Islet of Langerhans (tissue), 1 donor: ENCODE measurements around the gene PDZK1IP1.
"Not testable (repeated sequence)": the region's sequence is repeated elsewhere in the genome, so short reads cannot be mapped to it uniquely, and the experiment has no call there.

Source experiments
- FAIRE-seq: peaks from one replicate; lab custom pipeline; 2011; peaks lifted over from hg19 to GRCh38; lab: Jason Lieb, UNC

PDZK1IP1 gene

DNA sequence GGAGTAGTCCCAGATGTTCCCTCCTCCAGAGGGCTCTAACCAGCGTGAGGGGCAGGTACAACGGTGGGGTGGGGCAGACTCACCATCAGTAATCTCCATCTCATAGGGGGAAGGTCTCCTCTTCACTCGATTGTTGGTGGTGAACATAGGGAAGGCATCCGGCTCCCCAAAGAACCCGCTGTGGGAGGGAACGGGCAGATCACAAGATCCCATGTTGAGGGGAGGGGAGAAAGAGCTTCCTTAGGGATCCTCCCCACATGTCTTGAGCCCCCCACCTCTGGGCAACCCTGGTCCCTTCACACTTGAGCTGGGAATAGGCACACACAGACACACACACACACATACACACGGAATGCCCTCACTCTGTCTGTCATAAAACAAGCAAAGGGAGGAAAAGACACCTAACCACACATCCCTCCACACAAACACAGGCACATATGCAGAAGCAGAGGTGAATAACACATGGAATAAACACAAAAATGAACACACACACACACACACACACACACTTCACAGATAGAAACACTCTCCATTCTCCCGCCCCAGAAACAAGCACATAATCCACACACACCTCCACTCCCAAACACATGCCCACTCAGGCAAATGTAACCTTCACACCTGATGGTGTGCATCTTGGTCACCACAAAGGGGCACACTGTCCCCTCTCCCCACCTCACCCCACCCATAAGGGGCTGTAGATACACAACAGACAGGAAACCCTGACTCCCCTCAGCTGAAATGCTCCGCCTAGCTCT lies 34.3 kb upstream of the PDZK1IP1 start:
- FAIRE-seq, result no peak

DNA sequence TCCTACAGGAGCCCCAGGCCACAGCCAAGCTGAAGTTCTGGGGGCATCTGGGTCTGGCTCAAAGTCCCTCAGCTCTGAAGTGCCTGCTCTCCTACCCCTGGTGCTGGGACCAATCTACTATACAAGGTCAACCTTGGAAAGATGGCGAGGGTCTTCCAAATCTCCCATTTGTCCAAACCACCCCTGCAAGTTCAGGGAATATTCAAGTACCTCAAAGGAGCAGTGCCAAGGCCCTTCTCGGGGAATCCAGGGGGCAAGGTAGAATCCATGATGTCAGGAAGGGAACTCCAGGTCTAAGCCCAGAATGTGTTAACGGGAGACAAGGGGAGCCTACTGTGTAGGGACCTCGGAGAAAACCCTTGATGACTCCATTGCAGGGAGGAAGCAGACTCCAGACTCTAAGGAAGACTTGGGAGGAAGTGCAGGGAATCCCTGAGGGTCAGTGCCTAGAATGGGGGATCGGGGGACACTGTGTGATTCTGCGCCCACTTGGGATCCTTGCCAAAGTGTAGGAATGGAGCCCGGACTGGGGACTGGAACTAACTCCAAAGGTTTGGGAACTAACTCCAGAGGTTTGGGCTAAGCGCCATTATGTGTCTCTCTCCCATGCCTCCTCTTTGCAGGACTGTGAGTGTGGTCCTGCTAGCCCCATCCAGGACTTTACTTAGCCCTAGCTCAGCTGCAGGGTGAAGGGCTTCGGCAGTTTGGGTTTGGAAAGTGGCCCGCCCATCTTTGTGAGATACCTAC lies 33.5 kb upstream of the PDZK1IP1 start:
- FAIRE-seq, result no peak

DNA sequence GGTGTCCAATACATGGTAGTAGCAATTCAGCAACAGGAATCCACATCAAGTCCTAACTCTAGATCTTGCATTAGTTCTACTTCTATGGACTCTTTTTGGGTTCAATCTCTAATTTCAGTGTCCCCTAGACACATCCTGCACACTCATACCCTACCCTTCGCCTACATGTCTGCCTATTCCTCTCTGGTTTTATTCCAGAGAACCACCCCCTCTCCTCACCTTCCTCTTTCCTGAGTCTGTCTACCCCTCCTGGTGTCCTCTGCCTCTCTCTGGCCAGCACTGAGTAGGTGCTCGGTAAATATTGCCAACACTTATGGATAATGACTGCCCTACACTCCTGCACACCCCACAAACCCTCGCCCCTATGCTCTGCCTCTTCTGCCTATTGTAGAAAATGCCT lies 32.6 kb upstream of the PDZK1IP1 start:
- FAIRE-seq, result no peak

DNA sequence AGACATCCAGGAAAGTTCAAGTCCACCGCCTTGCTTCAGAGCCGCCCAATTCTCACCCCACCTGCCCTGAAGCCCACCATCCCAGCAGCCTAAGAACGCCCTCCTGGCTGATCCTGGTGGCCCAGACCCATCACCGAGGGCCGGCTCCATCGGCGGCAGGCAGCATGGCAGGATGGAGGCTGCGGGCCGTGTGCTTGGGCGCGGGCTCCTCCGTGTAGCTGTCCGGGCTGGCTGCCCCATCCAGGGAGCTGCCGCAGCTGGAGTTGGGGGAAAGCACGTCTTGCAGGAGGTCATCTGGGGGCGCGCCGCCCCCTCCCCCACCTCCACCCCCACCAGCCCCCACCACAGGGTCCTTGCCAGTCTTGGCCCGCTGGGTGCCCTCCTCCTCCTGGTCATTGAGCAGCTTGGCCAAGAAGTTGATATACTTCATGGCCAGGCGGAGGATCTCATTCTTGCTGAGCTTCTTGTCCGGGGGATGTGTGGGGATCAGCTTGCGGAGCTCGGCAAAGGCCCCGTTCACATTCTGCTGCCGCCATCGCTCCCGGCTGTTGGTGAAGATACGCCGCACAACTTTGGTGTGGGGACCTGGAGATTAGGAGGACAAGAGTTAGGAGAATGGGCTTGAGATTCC lies 29.9 kb upstream of the PDZK1IP1 start:
- no peak for FAIRE-seq

DNA sequence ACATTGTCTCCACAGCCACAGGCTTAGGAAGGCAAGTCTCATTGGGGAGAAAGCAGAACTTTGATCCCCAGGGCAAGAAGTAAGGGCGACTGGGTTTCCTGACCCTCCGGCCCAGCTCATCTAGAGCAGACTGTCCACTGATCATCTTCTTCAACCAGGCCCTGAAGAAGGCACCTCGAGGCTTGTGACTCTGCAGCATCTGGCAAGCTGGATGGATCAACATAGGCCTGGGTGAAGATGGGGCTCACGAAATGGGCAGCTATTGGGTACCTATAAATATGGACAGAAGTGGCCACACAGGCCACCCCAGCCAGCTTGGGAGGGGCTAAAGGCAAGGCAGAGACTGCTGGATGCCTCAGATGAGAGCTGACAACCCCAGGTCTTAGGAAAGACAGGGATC lies 29.2 kb upstream of the PDZK1IP1 start:
- no peak for FAIRE-seq

DNA sequence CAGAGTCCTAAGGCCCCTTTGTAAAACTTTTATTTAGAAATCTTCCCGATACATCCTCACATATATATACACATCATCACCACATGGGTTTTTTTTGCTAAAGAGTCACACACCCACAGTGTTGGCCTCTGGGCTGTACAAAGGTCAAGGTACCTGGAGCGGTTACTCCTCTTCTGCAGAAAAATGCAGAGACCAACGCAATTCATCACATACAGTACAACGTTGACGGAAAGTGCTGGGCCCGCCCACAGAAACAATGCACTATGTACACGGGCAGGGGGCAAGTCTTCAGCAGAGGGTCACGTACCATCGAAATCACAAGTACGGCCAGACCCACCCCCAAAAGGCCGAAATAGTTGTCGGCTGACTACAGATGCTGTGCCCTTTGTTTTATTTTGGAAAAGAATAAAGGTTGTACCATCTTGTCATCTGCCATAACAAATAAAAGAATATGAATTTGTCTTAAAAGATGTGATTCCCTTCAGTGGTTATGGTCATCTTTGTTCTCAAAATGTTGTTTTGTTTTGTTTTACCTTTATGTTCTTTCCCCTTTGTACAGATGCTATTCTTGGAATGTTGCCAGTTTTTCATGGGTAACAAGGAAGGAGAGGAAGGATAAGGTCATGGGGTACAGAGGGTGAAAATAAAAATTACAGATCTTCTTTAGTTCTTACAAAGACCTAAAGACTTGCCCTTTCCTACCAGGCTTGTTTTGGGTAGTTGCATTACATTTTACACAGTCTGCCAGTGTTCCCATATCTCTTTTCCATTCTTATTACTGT lies 26.6 kb upstream of the PDZK1IP1 start:
- no peak for FAIRE-seq

DNA sequence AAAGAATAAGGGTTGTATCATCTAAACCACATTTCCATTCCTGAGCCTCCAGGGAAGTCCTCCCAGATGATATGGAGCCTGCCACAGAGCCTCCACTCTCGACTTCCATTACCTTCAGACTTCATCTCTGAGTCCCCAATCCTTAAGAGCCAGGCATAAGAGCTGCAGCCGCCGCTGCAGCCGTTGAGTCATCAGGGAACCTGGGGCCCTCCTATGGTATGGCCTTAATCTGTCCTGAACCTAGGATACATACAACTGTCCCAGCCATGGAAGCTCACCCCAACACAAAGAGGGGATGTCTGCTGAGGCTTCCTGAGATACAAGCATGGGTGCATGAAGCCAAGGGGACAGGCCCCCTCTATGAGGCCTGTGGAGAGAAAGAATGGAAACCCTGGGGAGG lies 25.9 kb upstream of the PDZK1IP1 start:
- no peak for FAIRE-seq

DNA sequence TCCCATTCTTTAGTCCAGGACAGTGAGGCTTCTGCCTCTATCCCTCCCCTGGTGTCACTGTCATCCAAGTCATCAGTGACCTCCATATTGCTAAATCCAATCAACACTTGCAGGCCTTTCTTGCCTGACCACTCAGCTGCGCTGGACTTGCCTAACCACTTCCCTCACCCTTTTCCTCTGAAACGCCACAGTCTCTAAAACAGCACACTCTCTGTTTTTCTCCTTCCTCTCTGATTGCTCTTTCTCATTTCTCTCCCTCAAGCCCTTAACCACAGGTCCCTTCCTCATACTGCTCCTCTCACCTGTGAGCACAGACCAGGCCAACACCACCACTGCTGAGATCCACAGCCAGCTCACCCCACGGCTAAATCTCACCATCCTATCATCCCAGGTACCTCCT lies 24.7 kb upstream of the PDZK1IP1 start:
- no peak for FAIRE-seq

DNA sequence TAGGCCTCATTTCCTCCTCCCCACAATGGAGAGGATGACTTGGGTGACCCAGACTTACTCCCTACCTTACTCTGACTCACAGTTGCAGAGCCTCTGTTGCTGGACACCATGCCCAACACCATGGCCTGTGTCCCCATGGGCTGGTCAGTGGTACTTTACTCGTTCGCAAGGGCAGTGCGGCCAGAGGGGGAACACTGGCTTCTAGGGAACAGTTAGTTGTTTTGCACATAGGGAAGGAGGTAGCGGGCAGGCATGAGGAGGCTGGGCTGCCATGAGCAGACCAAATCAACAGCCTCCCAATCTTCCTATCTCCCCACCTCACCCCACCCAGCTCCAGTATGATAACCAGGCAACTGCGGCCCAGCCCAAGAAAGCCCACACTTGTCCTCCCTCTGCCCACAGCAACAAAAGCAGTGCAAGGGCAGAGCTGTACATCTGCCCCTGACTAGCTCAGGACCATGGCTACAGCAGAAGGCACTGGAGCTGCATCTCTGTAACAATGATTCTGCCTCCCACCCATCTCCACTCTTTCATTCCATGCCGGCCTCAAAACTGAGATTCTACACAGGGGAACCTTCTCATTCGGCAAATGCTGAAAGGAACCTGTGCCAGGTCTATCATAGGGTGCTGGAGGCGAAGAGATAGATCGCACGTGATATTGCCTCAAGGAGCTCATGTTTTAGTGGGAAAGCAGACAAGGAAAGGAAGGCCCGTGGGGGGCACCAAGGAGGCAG lies 23.6 kb upstream of the PDZK1IP1 start:
- no peak for FAIRE-seq

DNA sequence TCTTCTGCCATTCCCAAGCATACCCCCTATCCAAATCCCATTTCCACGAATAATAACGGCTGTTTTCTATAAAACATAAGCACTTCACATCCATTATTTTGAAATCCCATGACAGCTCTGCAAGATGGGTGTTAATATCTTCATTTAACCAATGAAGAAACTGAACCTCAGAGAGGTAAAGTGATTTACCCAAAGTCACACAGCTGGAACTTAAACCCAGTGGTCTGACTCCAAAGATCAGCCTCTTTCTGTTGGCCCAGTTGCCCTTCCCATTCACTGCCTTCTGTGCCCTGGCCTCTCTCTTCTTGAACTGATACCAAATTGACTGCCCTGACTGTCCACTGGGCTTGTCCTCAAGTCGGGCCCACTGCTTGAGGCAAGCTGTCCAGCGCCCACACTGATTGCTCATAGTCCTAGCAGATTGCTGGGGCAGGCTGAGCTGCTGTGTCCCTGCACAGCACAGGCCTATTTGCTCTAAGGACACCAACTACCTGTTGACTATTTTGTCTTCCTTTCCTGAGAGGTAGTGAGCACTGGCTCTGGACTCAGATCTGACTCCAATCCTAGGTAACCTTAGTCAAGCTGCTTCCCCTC lies 22.9 kb upstream of the PDZK1IP1 start:
- no peak for FAIRE-seq

DNA sequence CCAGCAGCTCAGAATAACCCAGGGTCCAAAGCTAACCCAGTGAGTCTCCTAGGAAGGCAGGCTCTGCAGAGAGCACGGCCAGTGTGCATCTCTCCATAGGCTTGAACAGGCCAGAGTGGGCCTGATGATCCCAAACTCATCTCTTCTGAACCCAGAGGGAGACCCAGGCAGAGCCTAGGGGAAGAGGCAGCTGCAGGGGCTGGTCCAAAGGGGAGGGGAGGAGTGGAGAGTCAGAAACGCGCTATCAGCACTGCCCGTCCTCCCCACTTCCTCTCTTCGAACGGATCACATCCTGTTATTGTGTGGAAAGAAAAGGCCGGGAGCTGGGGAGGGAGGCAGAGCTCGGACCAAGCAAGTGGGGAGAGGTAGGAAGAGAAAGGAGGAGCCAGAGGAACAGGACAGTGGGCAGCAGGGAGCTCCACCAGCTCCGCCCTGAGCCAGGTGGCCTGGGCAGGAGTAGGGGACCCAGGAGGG lies 22.0 kb upstream of the PDZK1IP1 start:
- FAIRE-seq, result no peak

DNA sequence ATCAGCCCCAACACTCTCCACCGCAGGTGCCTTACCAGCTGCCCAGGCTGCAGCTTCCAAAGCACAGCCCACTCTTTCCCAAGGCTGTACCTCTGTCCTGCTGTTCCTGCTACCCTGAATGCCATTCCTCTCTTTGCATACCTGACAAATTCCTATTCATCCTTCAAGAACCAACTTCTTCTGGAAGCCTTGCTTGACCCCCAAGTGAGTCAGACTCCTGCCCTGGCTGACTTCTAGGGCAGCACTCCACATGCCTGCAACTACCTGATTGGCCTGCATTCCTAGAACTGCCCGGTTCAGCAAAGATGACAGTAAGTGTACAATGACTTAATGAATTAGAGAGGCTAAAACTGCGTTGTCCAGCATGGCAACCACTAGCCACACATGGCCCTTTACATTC lies 20.8 kb upstream of the PDZK1IP1 start:
- FAIRE-seq, result no peak

DNA sequence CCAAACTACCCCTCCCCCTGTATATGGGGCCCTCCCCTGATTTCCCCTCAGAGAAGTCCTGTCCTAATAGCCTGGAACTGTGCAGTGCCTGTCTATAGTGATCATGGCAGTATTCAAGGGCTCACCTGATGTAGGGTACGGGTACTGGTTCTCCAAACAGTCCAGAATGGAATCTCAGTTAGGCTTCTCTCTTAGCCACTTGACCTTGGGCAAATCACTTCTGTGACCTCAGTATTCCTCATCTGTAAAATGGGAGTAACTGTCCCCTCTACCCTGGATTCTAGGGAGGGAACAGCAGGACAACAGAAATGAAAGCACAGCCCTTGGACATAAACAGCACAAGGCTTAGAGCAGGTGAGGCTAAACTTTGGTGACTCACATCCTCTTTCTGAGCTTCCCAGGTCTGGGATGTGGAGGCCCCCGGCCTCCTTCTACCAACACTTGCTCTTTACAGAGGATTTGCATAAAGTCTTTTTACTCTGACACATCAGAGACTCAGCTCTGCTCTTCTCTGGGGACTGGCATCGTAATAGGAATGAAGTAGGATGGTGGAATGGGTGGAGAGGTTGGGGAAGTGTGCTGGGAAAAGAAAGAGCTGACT lies 20.0 kb upstream of the PDZK1IP1 start:
- no peak for FAIRE-seq

DNA sequence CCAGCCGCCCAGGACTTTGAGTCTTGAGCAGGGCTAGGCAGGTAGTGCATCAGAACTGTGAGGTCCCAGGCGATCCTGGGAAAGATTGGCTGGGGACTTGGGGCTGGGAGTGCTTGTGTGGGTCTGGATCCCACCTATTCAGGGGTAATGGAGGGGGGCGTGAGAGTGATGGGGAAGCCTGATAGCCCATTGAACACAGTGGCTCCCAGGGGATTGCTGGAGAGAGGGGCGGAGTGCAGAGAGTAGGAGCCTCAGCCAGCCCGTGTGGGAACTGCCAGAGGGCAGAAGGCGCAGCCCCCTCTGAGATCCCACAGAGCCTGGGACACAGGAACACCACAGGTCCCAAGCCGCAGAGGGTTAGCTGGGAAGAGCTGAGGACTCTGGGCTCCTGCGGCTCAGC lies 19.3 kb upstream of the PDZK1IP1 start:
- FAIRE-seq, result no peak

DNA sequence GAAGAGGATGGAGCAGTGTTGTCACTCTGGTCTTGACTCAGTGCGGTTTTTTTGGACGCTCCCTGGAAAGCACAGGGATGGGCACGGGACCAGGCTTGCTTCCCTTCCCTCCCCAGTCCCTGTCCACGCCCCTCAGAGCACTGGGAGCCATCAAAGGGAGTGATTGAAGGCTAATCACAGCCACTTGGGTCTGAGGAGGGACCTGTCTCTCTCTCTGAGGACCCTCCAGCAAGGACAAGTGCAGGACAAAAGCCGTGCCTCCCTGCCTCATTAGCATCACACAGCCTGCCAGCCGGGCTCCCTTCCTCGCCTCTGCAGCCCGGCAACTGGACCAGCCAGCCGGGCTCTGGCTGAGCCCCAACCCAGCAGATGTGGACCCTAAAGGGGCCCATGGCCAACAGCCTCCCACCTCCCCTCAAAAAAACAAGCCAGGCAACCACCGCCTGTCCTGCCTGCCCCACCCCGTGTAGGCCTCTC lies 18.6 kb upstream of the PDZK1IP1 start:
- no peak for FAIRE-seq

DNA sequence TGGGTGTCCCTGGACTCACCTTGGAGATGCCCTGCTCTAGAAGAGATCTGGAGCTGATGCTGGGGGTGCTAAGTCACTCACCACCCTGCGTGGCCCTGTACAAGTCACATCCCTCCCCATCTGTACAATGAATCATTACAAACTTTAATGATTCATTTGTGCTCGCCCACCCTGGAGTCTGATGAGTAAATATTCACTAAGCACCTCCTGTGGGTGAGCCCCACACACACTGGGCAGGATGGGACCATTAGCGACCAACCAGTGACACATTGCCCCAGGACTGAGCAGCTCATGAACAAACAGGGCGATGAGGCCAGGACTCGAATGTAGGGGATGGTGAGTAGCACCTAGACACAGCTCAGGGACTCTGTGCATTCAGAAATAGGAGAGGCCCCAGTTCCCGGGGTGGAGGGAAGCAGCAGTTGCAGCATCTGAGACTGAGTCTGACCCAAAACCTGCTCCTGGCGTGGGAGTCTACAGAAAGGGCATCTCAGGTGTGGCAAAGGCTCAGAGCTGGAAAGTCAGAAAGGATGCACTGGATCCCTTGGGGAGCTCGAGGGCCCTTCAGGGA lies 18.1 kb upstream of the PDZK1IP1 start:
- FAIRE-seq, result no peak

DNA sequence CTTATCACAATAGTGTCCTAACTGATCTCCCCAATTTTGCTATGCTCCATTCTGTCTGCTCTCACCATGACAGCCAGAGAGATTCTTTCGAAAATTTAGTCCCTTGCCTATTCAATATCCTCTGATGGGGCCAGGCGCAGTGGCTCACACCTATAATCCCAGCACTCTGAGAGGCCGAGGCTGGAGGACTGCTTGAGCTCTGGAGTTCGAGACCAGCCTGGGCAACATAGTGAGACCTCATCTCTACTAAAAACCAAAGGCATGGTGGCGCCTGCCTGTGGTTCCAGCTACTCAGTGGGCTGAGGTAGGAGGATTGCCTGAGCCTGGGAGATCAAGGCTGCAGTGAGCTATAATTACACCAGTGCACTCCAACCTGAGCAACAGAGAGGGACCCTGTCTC lies 16.1 kb upstream of the PDZK1IP1 start:
- no peak for FAIRE-seq

DNA sequence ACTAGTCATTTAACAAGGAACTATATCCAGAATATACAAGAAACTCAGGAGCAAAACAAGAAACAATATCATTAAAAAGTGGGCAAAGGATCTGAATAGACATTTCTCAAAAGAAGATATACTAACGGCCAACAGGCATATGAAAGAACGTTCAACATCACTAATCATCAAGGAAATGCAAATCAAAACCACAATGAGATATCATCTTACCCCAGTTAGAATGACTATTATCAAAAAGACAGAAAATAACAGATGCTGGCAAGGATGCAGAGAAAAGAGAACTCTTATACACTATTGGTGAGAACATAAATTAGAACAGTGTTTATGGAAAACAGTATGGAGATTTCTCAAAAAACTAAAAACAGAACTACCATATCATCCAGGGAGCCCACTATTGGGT lies 13.7 kb upstream of the PDZK1IP1 start:
- not testable (repeated sequence) for FAIRE-seq

DNA sequence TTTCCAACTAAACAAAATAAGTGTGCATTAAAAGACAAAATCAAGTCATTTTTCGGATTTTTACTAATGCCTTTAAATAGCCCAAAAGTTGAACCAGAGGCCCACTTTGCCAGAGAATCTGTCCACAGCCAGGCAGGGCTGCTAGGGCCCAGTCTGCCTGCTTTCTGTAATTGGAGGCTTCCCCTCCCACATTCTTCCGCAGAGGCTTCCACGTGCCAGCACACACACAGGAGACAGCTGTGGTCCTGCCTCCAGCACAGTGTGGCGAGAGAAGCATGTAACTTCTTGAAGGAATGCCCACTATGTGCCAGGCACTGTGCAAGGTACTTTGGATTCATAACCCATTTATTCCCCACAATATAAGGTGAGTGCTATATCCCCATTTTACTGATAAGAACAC lies 11.3 kb upstream of the PDZK1IP1 start:
- no peak for FAIRE-seq

DNA sequence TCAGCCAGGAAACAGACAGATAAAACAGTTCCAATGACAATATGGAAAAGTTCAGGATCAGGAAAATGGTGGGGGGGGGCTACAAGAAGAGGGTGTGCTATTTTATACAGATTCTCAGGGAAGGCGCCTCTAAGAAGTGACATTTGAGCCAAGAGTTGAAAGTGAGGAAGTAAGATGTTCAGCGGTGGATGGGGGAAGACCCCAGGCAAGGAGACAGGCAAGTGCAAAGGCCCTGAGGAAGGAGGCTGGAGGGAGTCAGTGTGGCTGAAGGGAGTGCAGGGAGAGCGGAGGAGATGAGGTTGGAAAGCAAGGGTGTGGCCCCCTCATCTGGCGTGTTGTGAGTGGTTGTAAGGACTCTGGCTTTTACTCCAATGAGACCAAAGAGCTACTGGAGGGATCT lies 8.4 kb upstream of the PDZK1IP1 start:
- FAIRE-seq, result no peak

DNA sequence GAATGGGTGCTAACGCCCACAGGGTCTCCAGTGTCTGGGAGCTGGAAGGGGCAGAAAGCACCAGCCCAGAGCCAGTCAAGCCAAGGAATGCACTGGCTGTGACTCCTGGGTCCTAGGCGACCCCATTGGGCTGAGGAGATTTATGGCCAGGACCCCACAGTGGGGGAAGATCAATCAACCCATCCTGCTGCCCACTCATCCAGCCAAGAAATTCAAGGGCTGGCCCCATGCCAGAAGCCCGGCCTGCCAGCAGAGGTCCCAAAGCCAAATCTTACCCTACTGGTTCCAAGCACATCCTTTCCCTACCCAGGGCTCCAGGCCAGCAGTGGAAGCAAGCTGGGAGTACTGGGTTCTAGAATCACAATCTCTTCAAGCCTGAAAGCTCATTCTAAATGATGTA lies 6.8 kb upstream of the PDZK1IP1 start:
- FAIRE-seq, result no peak
